Tibial nerve (tissue), 4 donors: Measurements from ENCODE around the gene ZNF800. TPM values are rescaled to one million over a fixed set of nuclear protein-coding genes. Genes with fewer than 3 reads are reported as not detected.

Source experiments
- DNase-seq, 2 donors: peaks; one replicate each; pipeline ENCODE4 v3.0.0-alpha.2; 2019; ENCODE audit warnings: low spot score in 2 of 2
- H3K27ac ChIP-seq, 4 donors: fragments of 200-600 bp; sonication (generic) in 3 of 4; one replicate each; pipeline ENCODE4 v1.5.1; 2017 to 2019; ENCODE audit warnings: mild to moderate bottlenecking in 1 of 4
- H3K27me3 ChIP-seq, 2 donors: fragments of 200-600 bp; sonication (generic) in 1 of 2; one replicate each; pipeline versions ENCODE4 v1.5.1 to v1.6.0; 2017 to 2019
- H3K36me3 ChIP-seq, 3 donors: fragments of 200-600 bp; sonication (generic); one replicate each; pipeline ENCODE4 v1.5.1; 2018 to 2019
- H3K4me1 ChIP-seq, 4 donors: fragments of 200-600 bp; sonication (generic) in 3 of 4; one replicate each; pipeline ENCODE4 v1.5.1; 2017 to 2019
- H3K4me3 ChIP-seq, 4 donors: fragments of 200-600 bp; sonication (generic) in 3 of 4; one replicate each; pipeline ENCODE4 v1.5.1; 2017 to 2019; ENCODE audit warnings: mild to moderate bottlenecking in 1 of 4, moderate library complexity in 1 of 4
- H3K9me3 ChIP-seq, 4 donors: fragments of 200-600 bp; sonication (generic) in 3 of 4; one replicate each; pipeline ENCODE4 v1.5.1; 2017 to 2019
- EP300 ChIP-seq, 2 donors: sonication (generic); formaldehyde crosslinking; IDR thresholded peaks; one replicate each; pipeline ENCODE4 v1.6.1; 2017; ENCODE audit warnings: antibody characterized with exemption in 2 of 2, mild to moderate bottlenecking in 1 of 2
- POLR2A ChIP-seq, 2 donors: fragments of 450-650 bp; IDR thresholded peaks; one replicate each; pipeline ENCODE4 v1.6.1; 2017; ENCODE audit warnings: antibody characterized with exemption in 2 of 2, mild to moderate bottlenecking in 2 of 2, moderate library complexity in 2 of 2
- WGBS, 2 donors: methylation state at CpG; one replicate each; pipeline ENCODE4 v1.1.5; 2018; 5-methylcytosine and 5-hydroxymethylcytosine counted together
- total RNA-seq, 4 donors: library from RNA; depleted of rRNA; stranded (reverse); fragments of >200 nt; gene quantifications; one replicate each; pipeline ENCODE4 v1.1.0, GENCODE V29; 2016
- TF ChIP-seq, protein P1 (sequence below), 5 experiments: fragments of 200-600 bp in 3 of 5; fragments of 450-650 bp in 2 of 5; sonication (generic) in 3 of 5; IDR thresholded peaks; one replicate each; pipeline ENCODE4 v1.5.1; 2016 to 2019; ENCODE audit warnings: antibody characterized with exemption in 5 of 5, mild to moderate bottlenecking in 3 of 5, moderate library complexity in 2 of 5

The ZNF800 gene
- total RNA-seq, 4 donors from 2014 or later: 27.3 to 50.0 (median 33.9) TPM

GRCh38 chr7:127330070-127330469, 62.4 kb downstream of the ZNF800 start:
- H3K4me3 ChIP-seq: no peak overlapping the region
- no peaks in the 10 kb centered on the region for H3K27me3 ChIP-seq
- H3K4me1 ChIP-seq: no peaks in the 10 kb centered on the region
- 63 to 88% methylated on average over 1 of the region's 1 CpG for WGBS, 2 donors
- no peaks in the 10 kb centered on the region for H3K36me3 ChIP-seq
- H3K9me3 ChIP-seq: no peaks in the 10 kb centered on the region
- no peak for DNase-seq
- H3K27ac ChIP-seq: no peak overlapping the region
- TF ChIP-seq, protein P1, sequence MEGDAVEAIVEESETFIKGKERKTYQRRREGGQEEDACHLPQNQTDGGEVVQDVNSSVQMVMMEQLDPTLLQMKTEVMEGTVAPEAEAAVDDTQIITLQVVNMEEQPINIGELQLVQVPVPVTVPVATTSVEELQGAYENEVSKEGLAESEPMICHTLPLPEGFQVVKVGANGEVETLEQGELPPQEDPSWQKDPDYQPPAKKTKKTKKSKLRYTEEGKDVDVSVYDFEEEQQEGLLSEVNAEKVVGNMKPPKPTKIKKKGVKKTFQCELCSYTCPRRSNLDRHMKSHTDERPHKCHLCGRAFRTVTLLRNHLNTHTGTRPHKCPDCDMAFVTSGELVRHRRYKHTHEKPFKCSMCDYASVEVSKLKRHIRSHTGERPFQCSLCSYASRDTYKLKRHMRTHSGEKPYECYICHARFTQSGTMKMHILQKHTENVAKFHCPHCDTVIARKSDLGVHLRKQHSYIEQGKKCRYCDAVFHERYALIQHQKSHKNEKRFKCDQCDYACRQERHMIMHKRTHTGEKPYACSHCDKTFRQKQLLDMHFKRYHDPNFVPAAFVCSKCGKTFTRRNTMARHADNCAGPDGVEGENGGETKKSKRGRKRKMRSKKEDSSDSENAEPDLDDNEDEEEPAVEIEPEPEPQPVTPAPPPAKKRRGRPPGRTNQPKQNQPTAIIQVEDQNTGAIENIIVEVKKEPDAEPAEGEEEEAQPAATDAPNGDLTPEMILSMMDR (IDR thresholded peaks at IDR 0.05): no peak
- no peak for TF ChIP-seq POLR2A (IDR thresholded peaks at IDR 0.05)
- TF ChIP-seq EP300 (IDR thresholded peaks at IDR 0.05): no peak

DNA sequence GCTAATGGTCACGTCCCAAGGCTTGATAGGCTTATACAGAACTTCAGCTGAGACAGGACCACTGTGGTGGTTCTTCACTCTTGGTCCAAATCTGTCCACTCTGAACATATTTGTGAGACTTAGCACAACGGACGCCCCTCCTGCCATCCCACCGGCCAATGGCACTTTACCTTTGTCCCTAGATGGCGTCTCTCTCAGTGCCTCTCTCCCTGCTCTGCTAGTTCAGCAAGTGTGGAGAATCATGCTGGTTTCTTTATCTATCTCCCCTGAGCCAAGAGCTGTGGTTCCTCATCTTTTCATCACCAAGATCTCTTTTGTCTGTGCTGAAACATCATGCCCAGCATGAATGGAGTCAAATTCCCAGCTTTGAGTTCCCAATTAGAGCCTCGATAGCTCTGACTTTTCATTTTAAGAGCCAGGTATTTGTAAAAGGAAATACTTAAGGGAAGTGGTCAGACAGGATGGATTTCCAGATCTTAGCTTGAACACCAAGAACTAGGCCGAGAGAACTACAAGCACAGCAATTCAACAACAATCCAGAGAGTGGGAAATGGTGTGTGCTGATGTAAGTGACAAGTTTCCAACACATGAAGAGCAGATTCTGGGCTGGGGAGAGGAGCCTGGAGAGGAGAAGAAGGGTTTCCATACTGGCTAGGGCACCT, 69.5 kb downstream of the ZNF800 start:
- no peak overlapping the region for H3K4me3 ChIP-seq
- no peaks in the 10 kb centered on the region for H3K36me3 ChIP-seq
- no peaks in the 10 kb centered on the region for H3K4me1 ChIP-seq
- H3K27ac ChIP-seq: no peak overlapping the region
- WGBS, 2 donors: 69 to 70% methylated on average over 7 of the region's 7 CpGs
- DNase-seq: no peak
- H3K27me3 ChIP-seq: no peaks in the 10 kb centered on the region
- TF ChIP-seq EP300 (IDR thresholded peaks at IDR 0.05) (no peak), POLR2A (IDR thresholded peaks at IDR 0.05) (no peak)
- TF ChIP-seq, protein P1 (IDR thresholded peaks at IDR 0.05): no peak
- no peaks in the 10 kb centered on the region for H3K9me3 ChIP-seq

- no peak overlapping the region for H3K4me3 ChIP-seq
- no peaks in the 10 kb centered on the region for H3K9me3 ChIP-seq
- TF ChIP-seq, protein P1 (IDR thresholded peaks at IDR 0.05): no peak
- TF ChIP-seq EP300 (IDR thresholded peaks at IDR 0.05): no peak
- no peak for TF ChIP-seq POLR2A (IDR thresholded peaks at IDR 0.05)
- DNase-seq: no peak
- no peak overlapping the region for H3K27ac ChIP-seq
- H3K4me1 ChIP-seq: no peaks in the 10 kb centered on the region
- WGBS, 2 donors: 53 to 65% methylated on average over 5 of the region's 5 CpGs
- H3K36me3 ChIP-seq: no peaks in the 10 kb centered on the region
- H3K27me3 ChIP-seq: no peaks in the 10 kb centered on the region
Measured at GRCh38 chr7:127322351-127322750, 70.2 kb downstream of the ZNF800 start.

DNA sequence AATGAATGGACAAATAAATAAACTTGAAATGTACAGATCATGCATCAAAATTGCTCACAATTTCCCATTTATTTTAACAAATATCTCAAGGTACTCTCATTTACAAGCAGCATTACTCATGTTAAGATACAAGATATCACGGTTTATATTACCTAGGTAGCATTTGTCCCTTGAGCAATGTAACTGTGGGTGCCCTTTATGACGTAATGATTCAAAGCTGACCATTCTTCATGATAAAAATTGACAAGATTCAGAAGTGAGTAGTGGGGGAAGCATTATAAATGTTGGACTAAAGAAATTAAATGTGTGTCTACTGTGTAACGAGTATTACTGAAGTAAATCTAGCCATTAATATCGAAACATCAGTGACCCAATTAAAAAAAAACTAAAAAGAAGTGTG, 71.5 kb downstream of the ZNF800 start:
- Histone ChIP-seq H3K4me3 (no peak overlapping the region), H3K27me3 (no peaks in the 10 kb centered on the region), H3K36me3 (no peaks in the 10 kb centered on the region), H3K4me1 (no peaks in the 10 kb centered on the region), H3K9me3 (no peaks in the 10 kb centered on the region), H3K27ac (no peak overlapping the region)
- TF ChIP-seq EP300 (IDR thresholded peaks at IDR 0.05) (no peak), POLR2A (IDR thresholded peaks at IDR 0.05) (no peak)
- TF ChIP-seq, protein P1 (IDR thresholded peaks at IDR 0.05): no peak
- DNase-seq: no peak
- WGBS, 2 donors: 82 to 83% methylated on average over 4 of the region's 4 CpGs

Other genes with a start within 250 kb of the ZNF800 start
- 1 to 10 TPM in 2 of 4 donors, under 1 TPM in 2; 0.59 to 1.5 (median 1.1) TPM for gene GRM8, start 139.8 kb downstream of the ZNF800 start, total RNA-seq
- 10 to 100 TPM; 16.0 to 18.3 (median 17.9) TPM for gene GCC1, start 192.9 kb upstream of the ZNF800 start, total RNA-seq
- 100 to 1,000 TPM; 130 to 142 (median 136) TPM for gene ARF5, start 195.7 kb upstream of the ZNF800 start, total RNA-seq
- gene FSCN3, start 201.0 kb upstream of the ZNF800 start, total RNA-seq: 1 to 10 TPM in 3 of 4 donors, under 1 TPM in 1; 0.63 to 2.7 (median 1.6) TPM
- gene PAX4, start 225.4 kb upstream of the ZNF800 start, total RNA-seq: not detected